Left cardiac atrium (tissue), 4 donors: ENCODE measurements around the gene PIK3AP1. TPM values are rescaled to one million over a fixed set of nuclear protein-coding genes. Genes with fewer than 3 reads are reported as not detected.
"Not testable (repeated sequence)": the region's sequence is repeated elsewhere in the genome, so short reads cannot be mapped to it uniquely, and the experiment has no call there.

Experiments used
- ATAC-seq, 2 donors: fragments of 200-7000 bp; cut with Tn5 transposase; one replicate each; pipeline ENCODE4 v1.9.1; 2020; ENCODE audit warnings: mild to moderate bottlenecking in 2 of 2, moderate library complexity in 2 of 2
- DNase-seq: peaks from one replicate; pipeline ENCODE4 v3.0.0-alpha.2; 2020
- intact Hi-C, 2 donors: fragments of 100-400 bp; cut with DNase I; formaldehyde crosslinking; loops; one replicate each; pipeline versions ENCODE4 v1.14.1 to v1.15.1; 2022 to 2023
- total RNA-seq, 2 donors: library from RNA; stranded (reverse); fragmentation: NEBNext Ultra II Directional; extraction: Animal tissue kit (Norgen Biotek cat#: 25700); gene quantifications; one replicate each; pipeline ENCODE4 v1.2.1, GENCODE V29; 2021
- donor health status: DM: no; HTN: yes; CAD: no.
- donor health status: DM: no; HTN: yes; CAD: no; lungs with severe emphysema.
- donor health status: DM: yes; HTN: yes; CAD: no.
- donor health status: Dilated cardiomyopathy.

Gene PIK3AP1
- total RNA-seq, 2 donors from 2014 or later: 5.1 to 10.5 TPM

DNA sequence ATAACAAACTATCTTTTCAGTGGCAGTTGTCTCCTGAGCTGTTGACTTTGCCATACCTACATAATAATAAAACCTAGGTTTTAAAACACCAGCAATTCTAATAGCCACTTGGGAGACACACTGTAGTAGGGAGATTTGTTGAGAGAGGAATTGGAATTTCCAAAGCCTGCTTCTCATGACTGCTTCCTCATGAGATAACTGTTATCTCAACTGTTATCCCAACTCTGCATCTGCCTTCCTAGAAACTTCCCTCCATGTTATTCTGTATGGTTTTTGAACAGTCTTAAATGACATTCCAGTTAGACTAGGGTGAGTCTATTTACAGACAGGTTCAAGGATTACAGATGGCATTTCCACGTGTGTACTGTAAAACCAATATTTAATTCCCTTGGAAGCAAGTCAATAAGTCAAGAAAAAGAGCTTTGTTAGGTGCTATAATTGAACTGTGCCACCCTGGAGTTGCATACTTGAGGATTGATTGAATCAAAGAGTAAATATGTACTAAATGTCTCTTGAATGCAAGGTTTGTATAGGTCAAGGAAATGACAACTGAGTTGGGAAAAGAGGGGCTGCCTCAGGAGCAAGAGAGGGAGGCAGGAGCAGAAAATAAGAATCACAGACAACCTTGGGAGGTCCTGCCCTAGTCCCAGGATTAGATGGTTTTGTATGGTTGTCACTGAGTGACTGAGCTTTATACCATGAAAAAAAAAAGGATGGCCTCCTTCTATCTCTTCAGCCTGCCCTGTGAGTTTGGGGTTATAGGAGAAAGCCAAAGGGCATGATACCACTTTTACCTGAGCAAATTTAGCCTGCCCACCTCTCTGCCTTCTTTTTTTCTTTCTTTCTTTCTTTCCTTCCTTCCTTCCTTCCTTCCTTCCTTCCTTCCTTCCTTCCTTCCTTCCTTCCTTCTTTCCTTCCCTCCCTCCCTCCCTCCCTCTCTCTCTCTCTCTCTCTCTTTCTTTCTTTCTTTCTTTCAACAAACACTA, 123.6 kb downstream of the PIK3AP1 start:
- intact Hi-C loops: no loop called here
- ATAC-seq (no peak), DNase-seq (no peak)

- intact Hi-C loops: no loop called here
- DNase-seq: no peak
Observed at GRCh38 chr10:96595741-96596140, 124.6 kb downstream of the PIK3AP1 start.

DNA sequence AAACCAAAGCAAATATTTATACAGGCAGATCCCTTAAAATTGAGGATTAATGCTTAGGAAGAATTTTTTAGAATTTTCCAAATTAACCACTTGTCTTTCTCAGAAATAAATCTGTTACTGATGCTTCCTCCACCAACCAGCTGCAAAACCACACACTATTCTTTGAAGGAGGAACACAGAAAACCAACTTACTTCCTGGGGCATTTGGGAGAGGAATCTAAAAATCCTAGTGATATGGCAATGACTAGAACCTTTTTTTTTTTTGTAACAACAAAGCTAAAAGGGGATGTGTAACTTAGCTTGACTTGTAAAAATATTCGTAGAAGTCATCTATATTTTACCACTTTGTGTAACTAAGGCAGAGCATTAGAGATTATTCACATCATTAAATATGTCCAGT, 128.4 kb downstream of the PIK3AP1 start:
- intact Hi-C loops: no loop called here
- ATAC-seq (no peak), DNase-seq (no peak)

More at GRCh38 chr10:96595741-96596140, 124.6 kb downstream of the PIK3AP1 start:
- no peak for ATAC-seq

DNA sequence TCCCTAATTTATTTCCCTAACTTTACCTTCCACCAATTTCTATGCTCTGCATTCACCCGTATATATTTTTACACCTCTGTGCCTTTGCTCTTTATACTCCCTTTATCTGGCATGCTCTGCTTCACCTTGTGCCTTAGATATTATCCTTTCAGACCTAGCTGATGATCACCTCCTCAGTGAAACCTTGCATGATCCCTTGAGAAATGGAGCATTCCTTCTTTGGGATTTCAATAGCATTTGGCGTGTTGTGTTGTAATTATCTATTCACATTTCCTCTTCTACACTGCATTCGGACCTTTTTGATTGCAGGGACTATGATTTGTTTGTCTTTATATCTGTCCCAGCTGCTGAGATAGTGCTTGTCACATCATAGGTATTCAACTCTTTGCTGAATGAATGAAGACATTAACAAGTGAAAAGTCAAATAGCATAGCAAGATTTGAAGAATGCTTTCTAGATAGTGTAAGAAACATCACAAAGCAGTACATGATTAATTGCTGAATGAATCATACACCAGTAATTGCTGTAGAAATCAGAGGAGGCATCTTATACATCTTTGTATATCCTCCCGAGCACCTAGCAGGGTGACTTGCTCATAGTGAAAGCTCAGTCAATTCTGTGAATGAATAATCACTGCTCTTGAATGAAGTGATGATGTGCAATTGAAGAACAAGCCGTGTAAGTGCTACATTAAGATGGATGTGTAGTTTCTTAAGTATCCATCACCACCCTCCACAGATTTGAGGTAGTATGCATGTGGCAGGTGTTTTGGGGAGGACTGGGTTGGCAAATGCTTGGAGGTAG, 131.5 kb downstream of the PIK3AP1 start:
- intact Hi-C loops: no loop called here
- ATAC-seq: no peak
- no peak for DNase-seq

GRCh38 chr10:96588060-96588554, 132.2 kb downstream of the PIK3AP1 start:
- intact Hi-C loops: no loop called here
- ATAC-seq: no peak
- no peak for DNase-seq

DNA sequence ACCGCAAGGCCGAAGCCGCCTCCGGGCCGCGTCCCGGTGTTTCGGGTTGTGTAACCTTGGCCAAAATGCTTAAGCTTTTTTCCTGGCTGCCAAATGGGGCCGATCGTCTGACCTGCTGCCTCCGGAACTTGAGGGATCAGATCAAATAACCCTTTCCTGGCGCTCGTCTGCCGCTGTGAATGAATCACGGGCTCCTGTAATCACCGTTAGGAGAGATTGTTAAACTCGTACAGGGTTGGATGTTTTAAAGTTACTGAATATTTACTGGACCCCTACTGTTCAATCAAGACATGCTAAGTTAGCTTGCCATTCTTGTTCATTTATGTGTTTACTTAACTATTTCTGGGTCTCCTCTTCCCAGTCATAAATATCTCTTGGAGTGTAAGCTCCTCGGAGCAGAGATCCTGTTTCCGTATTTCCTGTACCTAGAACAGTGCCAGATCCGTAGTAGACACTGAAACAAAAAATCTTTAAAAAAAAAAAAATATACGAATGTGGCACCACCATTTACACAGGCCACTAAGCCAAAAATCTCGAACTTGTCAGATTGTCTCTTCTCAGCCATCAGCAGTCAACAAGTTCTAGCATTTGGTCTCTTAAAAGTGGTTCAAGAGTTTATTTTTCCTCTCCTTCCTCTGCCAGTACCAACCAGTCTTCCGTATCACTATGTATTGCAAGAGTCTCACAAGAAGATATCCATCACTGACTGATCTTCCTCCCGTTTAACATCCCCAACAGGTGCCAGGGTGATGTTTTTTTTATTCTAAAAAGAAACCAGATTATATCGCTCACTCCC, 132.9 kb downstream of the PIK3AP1 start:
- DNase-seq: peak; percentile 78
- intact Hi-C loops: no loop called here

GRCh38 chr10:96586419-96587263, 133.7 kb downstream of the PIK3AP1 start, which contains the start of gene TM9SF3:
Gene TM9SF3 (minus strand): TSS chr10:96587012. CDS start chr10:96586835, 177 bp downstream.
- ATAC-seq (peak; percentile 90 to 96), DNase-seq (peak; percentile 96)
- intact Hi-C loops: no loop called here

More for the DNA sequence above, 132.9 kb downstream of the PIK3AP1 start:
- peak; percentile 45 to 66 for ATAC-seq

DNA sequence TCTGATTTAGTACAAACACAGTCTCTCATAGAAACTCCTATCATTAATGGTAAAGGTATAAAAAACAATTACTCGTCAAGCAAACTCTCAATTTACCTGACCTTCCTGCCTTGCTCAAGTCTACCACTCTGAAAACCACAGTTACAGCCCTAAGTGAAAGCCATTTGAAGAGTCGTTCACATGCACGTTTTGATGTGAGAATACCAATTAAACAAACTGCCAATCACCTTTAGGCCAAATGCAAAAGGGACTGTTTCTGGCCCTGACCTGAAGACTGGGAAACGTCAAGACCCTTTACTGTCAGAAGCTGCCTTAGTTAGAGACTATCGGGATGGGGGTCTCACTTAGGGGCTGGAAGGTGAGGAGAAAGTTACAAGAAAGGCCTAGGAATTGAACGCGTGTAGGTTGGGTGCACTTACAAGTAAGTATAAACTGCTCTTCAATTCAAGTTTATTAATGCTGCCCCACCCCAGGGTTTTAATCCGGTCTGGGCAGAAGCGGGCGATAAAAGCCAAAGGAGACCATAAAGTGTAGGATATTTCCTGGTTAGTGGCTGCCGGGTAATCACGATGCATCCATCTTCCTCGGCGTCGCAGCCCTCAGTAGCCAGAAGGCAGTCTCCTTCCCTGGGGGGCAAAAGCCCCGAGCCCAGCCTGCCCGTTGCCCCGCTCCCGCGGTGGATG, 134.4 kb downstream of the PIK3AP1 start:
- intact Hi-C loops: no loop called here
- DNase-seq: no peak
- peak in 1 of 2 donors; percentile 9 for ATAC-seq

GRCh38 chr10:96584474-96584873, 135.8 kb downstream of the PIK3AP1 start:
- ATAC-seq (no peak), DNase-seq (no peak)
- intact Hi-C loops: no loop called here

- no peak for DNase-seq
- intact Hi-C loops: no loop called here
- ATAC-seq: no peak
Observed at GRCh38 chr10:96584035-96584434, 136.3 kb downstream of the PIK3AP1 start.

GRCh38 chr10:96579133-96579532, 141.2 kb downstream of the PIK3AP1 start:
- intact Hi-C loops: no loop called here
- no peak for DNase-seq
- no peak for ATAC-seq

- intact Hi-C loops: no loop called here
- DNase-seq: no peak
- ATAC-seq: no peak
Observed at GRCh38 chr10:96578633-96579032, 141.7 kb downstream of the PIK3AP1 start.

- no peak for DNase-seq
- ATAC-seq: no peak
- intact Hi-C loops: no loop called here
Observed at GRCh38 chr10:96578022-96578421, 142.3 kb downstream of the PIK3AP1 start.

DNA sequence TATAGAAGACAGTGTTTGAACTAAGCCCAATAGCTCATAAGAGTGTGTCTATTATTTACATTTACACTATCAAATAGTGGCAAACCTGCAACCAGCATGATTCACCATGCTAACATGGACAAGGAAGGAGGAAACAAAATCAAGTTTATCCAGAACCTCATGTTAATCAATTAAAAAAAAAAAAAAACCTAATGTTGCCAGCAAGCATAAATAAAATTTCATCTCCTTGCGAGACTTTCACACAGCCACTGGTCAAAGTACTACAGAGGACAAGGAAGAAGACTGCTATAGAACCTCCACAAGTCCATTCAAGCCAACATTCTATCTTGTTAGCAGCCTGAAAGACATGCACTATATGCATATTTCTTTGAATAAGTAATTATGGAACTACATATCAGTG, 143.2 kb downstream of the PIK3AP1 start:
- DNase-seq (no peak), ATAC-seq (no peak)
- intact Hi-C loops: no loop called here

DNA sequence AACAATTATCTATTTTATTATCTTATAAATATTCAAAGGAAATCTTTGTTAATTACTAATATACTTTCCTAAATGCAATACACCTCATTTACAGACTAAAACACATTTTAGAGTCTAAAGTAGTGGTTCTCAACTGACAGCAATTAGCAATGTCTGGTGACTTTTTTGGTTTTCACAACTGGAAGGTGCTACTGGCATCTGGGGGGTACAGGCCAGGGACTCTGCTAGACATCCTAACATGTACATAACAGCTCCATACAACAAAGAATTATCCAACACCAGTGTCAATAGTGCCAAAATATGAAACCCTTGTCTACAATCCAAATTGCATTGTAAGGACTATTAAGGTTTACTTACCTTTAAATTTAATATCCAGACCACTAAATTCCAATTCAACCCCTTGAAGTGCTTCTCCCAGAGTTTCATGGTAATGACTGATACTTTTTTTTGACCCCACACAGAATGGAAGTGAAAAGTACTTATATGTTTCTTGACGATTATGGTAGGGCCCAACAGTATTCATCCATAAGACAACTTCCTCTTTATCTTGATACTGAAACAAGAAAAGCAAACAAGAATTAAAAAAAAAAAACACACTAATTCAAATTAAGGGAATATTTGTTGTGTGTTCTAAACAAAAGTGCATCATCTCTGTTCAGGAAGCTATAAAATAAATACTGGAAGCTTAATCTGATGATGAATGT, 143.9 kb downstream of the PIK3AP1 start:
- intact Hi-C loops: no loop called here
- DNase-seq (no peak), ATAC-seq (no peak)

- intact Hi-C loops, DNase-seq, ATAC-seq: not testable (repeated sequence)
Observed at GRCh38 chr10:96574564-96574963, 145.8 kb downstream of the PIK3AP1 start.

GRCh38 chr10:96573036-96573435, 147.3 kb downstream of the PIK3AP1 start:
- ATAC-seq (no peak), DNase-seq (no peak)
- intact Hi-C loops: no loop called here
